Coronary artery (tissue), 2 donors: ENCODE results near the gene TCF20.
A peak's percentile ranks its signal among the peaks of the same experiment; 100 is the strongest.

Experiments used
- DNase-seq: peaks from one replicate; pipeline ENCODE4 v3.0.0-alpha.2; 2017; ENCODE audit warnings: low spot score
- H3K27ac ChIP-seq, 2 donors: fragments of 200-600 bp; sonication (generic); one replicate each; pipeline ENCODE4 v1.5.1; 2016 to 2019
- H3K4me3 ChIP-seq: fragments of 200-600 bp; sonication (generic); 2 replicates; pipeline ENCODE4 v1.5.1; 2016; ENCODE audit warnings: mild to moderate bottlenecking, moderate library complexity
- TF ChIP-seq, protein P1 (sequence below): fragments of 200-600 bp; sonication (generic); IDR thresholded peaks from one replicate; pipeline ENCODE4 v1.5.1; 2019; ENCODE audit warnings: antibody characterized with exemption

The TCF20 gene

DNA sequence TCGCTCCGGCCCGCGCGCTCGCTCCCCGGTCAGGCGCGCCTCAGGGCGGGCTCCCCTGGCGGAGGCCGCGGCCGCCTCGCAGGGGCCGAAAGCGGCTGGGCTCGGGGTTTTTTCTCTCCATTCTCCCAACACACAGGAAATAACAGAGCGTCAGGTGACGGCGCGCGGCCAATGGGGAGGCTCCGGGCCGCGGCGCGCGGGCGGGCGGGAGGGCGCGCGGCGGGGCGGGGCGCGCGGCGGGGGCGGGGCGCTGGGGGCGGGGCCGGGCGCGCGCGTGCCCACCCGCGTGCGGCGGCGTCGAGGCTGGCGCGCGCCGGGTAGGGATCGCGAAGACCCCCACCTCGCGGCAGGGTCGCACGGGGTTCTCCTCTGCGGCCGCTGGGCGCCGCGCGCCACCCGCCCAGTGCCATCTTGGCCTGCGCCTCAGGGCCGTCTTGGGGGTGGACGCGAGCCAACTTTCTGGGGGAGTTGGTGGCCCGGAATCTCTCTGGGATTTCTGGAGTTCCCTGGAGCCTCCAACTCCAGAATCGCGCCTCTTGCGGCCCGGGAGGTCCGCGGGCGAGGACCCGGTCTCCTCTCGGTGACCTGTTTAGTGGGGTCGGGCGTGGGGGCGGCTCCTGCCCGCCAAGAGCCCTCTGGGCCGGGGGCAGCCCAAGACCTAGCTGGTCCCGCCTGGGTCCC lies at the start of gene TCF20:
Gene TCF20, minus strand, starts transcription at position 144 of the 681 bp plus-strand sequence. CDS start 55,348 bp downstream, outside the sequence.
- Histone ChIP-seq H3K4me3 (peak within 1 kb of the TSS; percentile 92), H3K27ac (peak within 1 kb of the TSS; percentile 70 to 85)
- no peak for DNase-seq
- TF ChIP-seq, protein P1, sequence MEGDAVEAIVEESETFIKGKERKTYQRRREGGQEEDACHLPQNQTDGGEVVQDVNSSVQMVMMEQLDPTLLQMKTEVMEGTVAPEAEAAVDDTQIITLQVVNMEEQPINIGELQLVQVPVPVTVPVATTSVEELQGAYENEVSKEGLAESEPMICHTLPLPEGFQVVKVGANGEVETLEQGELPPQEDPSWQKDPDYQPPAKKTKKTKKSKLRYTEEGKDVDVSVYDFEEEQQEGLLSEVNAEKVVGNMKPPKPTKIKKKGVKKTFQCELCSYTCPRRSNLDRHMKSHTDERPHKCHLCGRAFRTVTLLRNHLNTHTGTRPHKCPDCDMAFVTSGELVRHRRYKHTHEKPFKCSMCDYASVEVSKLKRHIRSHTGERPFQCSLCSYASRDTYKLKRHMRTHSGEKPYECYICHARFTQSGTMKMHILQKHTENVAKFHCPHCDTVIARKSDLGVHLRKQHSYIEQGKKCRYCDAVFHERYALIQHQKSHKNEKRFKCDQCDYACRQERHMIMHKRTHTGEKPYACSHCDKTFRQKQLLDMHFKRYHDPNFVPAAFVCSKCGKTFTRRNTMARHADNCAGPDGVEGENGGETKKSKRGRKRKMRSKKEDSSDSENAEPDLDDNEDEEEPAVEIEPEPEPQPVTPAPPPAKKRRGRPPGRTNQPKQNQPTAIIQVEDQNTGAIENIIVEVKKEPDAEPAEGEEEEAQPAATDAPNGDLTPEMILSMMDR = no peak

DNA sequence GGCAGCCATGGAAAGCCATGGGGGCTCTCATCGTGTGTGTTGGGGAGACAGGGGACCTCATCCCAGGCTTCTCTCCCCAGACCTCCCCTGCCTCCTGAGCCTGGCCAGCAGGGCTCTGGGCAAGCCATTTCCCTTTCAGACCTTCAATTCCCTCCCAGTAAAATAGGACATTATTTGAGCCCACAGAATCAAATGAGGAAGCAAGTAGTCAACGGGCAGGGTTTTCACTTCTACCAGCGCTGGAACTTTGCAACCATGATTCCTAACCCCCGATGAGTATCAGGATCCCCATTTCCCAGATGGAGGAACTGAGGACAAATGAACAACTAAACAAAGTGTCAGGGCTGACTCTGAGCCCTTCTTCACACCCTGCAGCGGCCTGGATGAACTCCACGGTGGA lies 48.9 kb upstream of the TCF20 start:
- TF ChIP-seq, protein P1 = no peak
- Histone ChIP-seq H3K4me3 (no peak overlapping the region), H3K27ac (no peak overlapping the region)
- DNase-seq = no peak

DNA sequence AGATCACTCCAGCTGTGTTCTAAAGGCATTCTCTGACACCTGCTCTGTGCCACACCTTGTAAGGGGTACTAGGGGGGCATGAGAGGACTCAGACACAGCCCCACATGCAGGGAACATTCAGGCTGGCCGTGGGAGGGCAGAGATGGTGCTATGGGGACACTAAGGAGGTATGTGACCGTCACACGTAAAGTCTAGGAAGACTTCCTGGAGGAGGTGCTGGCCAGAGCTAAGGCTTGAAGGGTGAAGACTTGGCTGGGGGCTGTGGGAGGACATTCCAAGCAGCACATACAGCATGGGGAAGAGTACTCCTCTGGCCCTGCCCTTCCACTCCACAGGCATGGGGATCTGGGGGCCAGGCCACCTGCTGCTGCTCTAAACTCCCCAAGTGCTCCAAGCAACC lies 48.5 kb upstream of the TCF20 start:
- H3K27ac ChIP-seq = no peak overlapping the region
- TF ChIP-seq, protein P1 = no peak
- no peak for DNase-seq
- no peak overlapping the region for H3K4me3 ChIP-seq

DNA sequence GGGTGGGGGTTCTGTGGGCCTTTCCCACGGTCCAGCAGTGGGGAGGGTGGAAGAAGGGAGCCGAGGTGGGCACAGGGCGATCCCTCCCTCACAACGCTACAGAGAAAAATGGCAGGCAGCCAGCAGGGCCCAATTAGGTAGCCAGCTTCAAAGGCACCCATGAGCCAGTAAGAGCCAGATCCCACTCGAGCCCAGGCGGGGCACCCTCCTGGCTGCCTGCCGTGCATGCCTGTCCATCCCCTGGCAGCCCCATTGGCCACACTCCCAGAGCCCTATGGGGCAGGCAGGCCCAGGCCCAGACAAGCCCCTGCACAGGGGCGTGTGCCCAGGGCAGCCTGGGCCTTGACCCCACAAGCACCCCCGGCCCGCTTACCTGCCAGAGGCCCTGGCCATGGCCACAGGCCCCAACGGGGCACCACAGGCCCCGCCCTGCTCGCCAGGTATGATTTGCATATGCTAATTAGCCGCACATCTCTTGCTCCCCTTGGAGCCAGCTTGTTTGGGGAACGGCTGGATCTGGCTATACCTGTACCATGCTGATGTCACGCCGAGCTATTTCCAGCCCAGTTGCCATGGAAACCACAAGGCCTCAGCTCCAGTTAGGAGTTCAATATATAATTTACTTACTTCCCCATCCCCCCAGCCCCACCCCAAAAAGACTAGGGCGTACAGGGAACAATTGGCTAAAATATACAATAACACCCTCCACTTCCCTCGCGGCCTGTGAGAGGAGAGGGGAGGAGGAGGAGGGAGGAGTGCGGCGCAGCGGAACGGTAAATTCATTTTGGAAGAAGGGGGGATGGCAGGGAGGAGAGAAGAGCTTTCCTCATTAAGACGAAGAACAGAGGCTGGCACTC lies 47.5 kb upstream of the TCF20 start:
- Histone ChIP-seq H3K4me3 (no peak overlapping the region), H3K27ac (no peak overlapping the region)
- TF ChIP-seq, protein P1 = no peak
- DNase-seq = no peak

DNA sequence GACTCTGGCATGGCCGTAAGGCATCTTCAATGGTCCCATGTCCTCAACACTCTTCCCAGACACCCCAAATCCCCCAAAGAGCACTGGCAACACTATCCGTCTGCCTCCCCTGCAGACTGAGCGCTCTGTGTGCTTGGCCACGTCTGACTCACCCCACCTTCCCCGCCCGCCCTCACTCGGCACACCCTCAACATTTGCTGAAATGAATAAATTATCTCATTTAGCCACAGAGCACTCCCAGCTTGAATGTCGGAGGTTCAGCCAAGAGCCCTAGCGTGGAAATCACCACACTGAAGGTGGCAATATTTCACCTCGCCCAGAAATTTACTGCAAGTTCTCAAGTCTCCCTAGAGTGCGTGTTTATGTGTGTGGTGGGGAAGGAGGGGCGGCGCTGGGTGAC lies 46.6 kb upstream of the TCF20 start:
- H3K27ac ChIP-seq = no peak overlapping the region
- no peak overlapping the region for H3K4me3 ChIP-seq
- no peak for DNase-seq
- TF ChIP-seq, protein P1 = no peak

DNA sequence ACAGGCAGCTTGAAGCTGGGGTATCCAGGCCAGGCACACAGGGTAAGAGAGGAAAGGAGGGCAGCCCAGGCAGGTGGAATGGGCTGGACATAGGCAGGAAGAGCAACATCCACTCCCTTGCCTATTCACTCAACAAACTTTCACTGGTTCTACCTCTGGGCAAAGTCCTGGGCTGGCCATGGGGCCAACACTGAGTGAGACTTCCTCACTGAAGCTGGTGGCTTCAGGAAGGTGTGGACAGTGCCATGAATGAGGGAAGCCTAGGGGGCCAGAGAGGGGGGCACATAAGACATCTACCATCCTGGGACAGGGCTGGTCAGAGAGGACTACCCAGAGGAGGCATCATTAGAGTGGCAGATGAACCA lies 44.9 kb upstream of the TCF20 start:
- no peak overlapping the region for H3K27ac ChIP-seq
- no peak overlapping the region for H3K4me3 ChIP-seq
- DNase-seq = no peak
- TF ChIP-seq, protein P1 = no peak
